ENCODE results near the gene OSR1.

- TF ChIP-seq CTCF (conservative IDR thresholded peaks at IDR 0.05; ENCODE audit: low read depth, low read length): no peak
- TF ChIP-seq EZH2 (IDR thresholded peaks at IDR 0.05; ENCODE audit: borderline replicate concordance, low read depth, low read length, poor library complexity, severe bottlenecking): no peak
Observed at GRCh38 chr2:19327496-19327895, 30.9 kb downstream of the OSR1 start.

Data from A673 (cell line).